Endothelial cell of umbilical vein (primary cell): ENCODE measurements around the gene KRTAP5-1. TPM values are rescaled to one million over a fixed set of nuclear protein-coding genes. Genes with fewer than 3 reads are reported as not detected.
"Not testable (repeated sequence)": the region's sequence is repeated elsewhere in the genome, so short reads cannot be mapped to it uniquely, and the experiment has no call there.

Experiments
- BruUV-seq: library from RNA; stranded (reverse); fragments of 400-500 nt; replicated peaks from 2 replicates; lab custom pipeline; 2021; lab: Mats Ljungman, UMichigan
- CTCF ChIA-PET: fragments of 300-600, 350-600 bp; sonication (Branson Sonifier 250); formaldehyde crosslinking; loops from one replicate; lab custom pipeline; 2021; ENCODE audit warnings: antibody characterized with exemption, inconsistent platforms; lab: Charles Lee
- POLR2A ChIA-PET: fragments of 300-600, 350-600 bp; sonication (Branson Sonifier 250); formaldehyde crosslinking; loops from one replicate; lab custom pipeline; 2021; ENCODE audit warnings: antibody characterized with exemption, inconsistent platforms; lab: Charles Lee
- DNase-seq: peaks from one replicate; pipeline ENCODE4 v3.0.0-alpha.2; 2011; ENCODE audit warnings: low read depth, low spot score
- FAIRE-seq: peaks from 2 replicates; lab custom pipeline; 2011; peaks lifted over from hg19 to GRCh38; lab: Jason Lieb, UNC
- H2AFZ ChIP-seq: 2 replicates; pipeline ENCODE4 v1.6.0; 2012; ENCODE audit warnings: low read depth, low read length, control low read depth, inconsistent platforms
- H3K27ac ChIP-seq: 2 replicates; pipeline ENCODE4 v1.5.1; 2011; ENCODE audit warnings: low read depth, mild to moderate bottlenecking, control low read depth, low read length, moderate library complexity; ENCODE audit not compliant: insufficient read depth
- H3K27me3 ChIP-seq, 2 experiments: 2 replicates each; pipeline versions ENCODE4 v1.6.0 to v1.6.1; 2011; ENCODE audit warnings: low read length in 2 of 2, mixed read lengths in 1 of 2; ENCODE audit not compliant: control insufficient read depth in 2 of 2, insufficient read depth in 2 of 2
- H3K36me3 ChIP-seq, 2 experiments: 2 replicates in 1 of 2; 3 replicates in 1 of 2; pipeline ENCODE4 v1.5.1; 2011; ENCODE audit warnings: low read length in 2 of 2, mild to moderate bottlenecking in 1 of 2, moderate library complexity in 1 of 2; ENCODE audit not compliant: control insufficient read depth in 2 of 2, insufficient read depth in 2 of 2; ENCODE audit errors: extremely low read depth in 1 of 2
- H3K4me1 ChIP-seq: 3 replicates; pipeline ENCODE4 v1.5.1; 2011; ENCODE audit warnings: mild to moderate bottlenecking, low read length; ENCODE audit not compliant: control insufficient read depth, insufficient read depth; ENCODE audit errors: extremely low read depth
- H3K4me2 ChIP-seq: 2 replicates; pipeline ENCODE4 v1.6.1; 2011; ENCODE audit warnings: low read length, control low read depth, mixed read lengths; ENCODE audit not compliant: insufficient read depth
- H3K4me3 ChIP-seq, 3 experiments: fragments of 200-600 bp in 1 of 3; sonication (generic), shearing (Covaris generic) in 1 of 3; replicated peaks in 1 of 3; 2 replicates each; pipeline ENCODE4 v1.5.1; 2011 to 2016; ENCODE audit warnings: control low read depth in 3 of 3, low read length in 3 of 3, mild to moderate bottlenecking in 2 of 3, inconsistent platforms in 1 of 3, low read depth in 1 of 3, moderate library complexity in 1 of 3; ENCODE audit not compliant: insufficient read depth in 1 of 3
- H3K79me2 ChIP-seq: 2 replicates; pipeline ENCODE4 v1.6.0; 2012; ENCODE audit warnings: low read length, inconsistent platforms; ENCODE audit not compliant: control insufficient read depth, insufficient read depth
- H3K9ac ChIP-seq: replicated peaks from 2 replicates; pipeline ENCODE3; 2011; ENCODE audit warnings: low read length, control low read depth; ENCODE audit not compliant: insufficient read depth; ENCODE audit errors: extremely low read depth
- H3K9me1 ChIP-seq: replicated peaks from 3 replicates; pipeline ENCODE4 v1.6.0; 2011; ENCODE audit warnings: mild to moderate bottlenecking, low read length; ENCODE audit not compliant: control insufficient read depth, insufficient read depth; ENCODE audit errors: extremely low read depth
- H3K9me3 ChIP-seq: replicated peaks from 2 replicates; pipeline ENCODE4 v1.5.1; 2012; ENCODE audit warnings: low read length, inconsistent platforms; ENCODE audit not compliant: control insufficient read depth, insufficient read depth
- H4K20me1 ChIP-seq: replicated peaks from 2 replicates; pipeline ENCODE3; 2011; ENCODE audit warnings: mild to moderate bottlenecking, low read length; ENCODE audit not compliant: control insufficient read depth, insufficient read depth; ENCODE audit errors: extremely low read depth
- EZH2 ChIP-seq: IDR thresholded peaks from 2 replicates; pipeline ENCODE4 v1.6.1; 2012; ENCODE audit warnings: borderline replicate concordance, low read depth, mild to moderate bottlenecking, moderate library complexity, low read length, inconsistent platforms; ENCODE audit not compliant: severe bottlenecking
- FOS ChIP-seq: IDR thresholded peaks from 2 replicates; pipeline ENCODE4 v1.6.1; 2011; ENCODE audit warnings: mild to moderate bottlenecking, low read length, moderate library complexity, borderline replicate concordance; ENCODE audit not compliant: insufficient read depth
- GATA2 ChIP-seq: IDR thresholded peaks from 2 replicates; pipeline ENCODE4 v1.7.0; 2011; ENCODE audit warnings: low read depth, mild to moderate bottlenecking, moderate library complexity, mixed read lengths, low read length; ENCODE audit not compliant: insufficient read length, insufficient read depth
- JUN ChIP-seq: IDR thresholded peaks from 2 replicates; pipeline ENCODE4 v1.6.1; 2011; ENCODE audit warnings: borderline replicate concordance, low read depth; ENCODE audit not compliant: insufficient read length, insufficient read depth
- MAX ChIP-seq: IDR thresholded peaks from 2 replicates; pipeline ENCODE4 v1.6.1; 2011; ENCODE audit not compliant: insufficient read depth, insufficient read length
- MYC ChIP-seq: IDR thresholded peaks from one replicate; pipeline ENCODE4 v1.6.1; 2011; ENCODE audit warnings: mild to moderate bottlenecking, low read depth, low read length
- POLR2A ChIP-seq: IDR thresholded peaks from 2 replicates; pipeline ENCODE4 v1.6.1; 2012; ENCODE audit warnings: low read depth, mild to moderate bottlenecking, control low read depth, low read length
- POLR2AphosphoS5 ChIP-seq: IDR thresholded peaks from 2 replicates; pipeline ENCODE4 v1.6.1; 2012; ENCODE audit warnings: low read depth, mild to moderate bottlenecking, control low read depth, low read length, moderate library complexity; ENCODE audit not compliant: insufficient read depth
- dilution Hi-C: fragments of 300-500 bp; cut with MboI; formaldehyde crosslinking; loops from one replicate; pipeline ENCODE4 v1.15.0; 2019; ENCODE audit warnings: low sequenced_read_pairs; ENCODE audit not compliant: extremely low pct_ligation_motif_present
- intact Hi-C: fragments of 100-400 bp; cut with micrococcal nuclease; formaldehyde crosslinking; loops from one replicate; pipeline ENCODE4 v1.10.0; 2022
- polyA plus RNA-seq, 4 experiments: library from polyadenylated mRNA; depleted of rRNA in 3 of 4; stranded (reverse) in 3 of 4; unstranded in 1 of 4; fragments of >200 nt; gene quantifications; 2 replicates each; pipeline versions ENCODE4 v1.2.1 to v1.2.3, GENCODE V29; 2011 to 2012; ENCODE audit warnings: missing spikeins in 1 of 4
- total RNA-seq: library from RNA; stranded (reverse); gene quantifications from 2 replicates; pipeline ENCODE4 v1.2.3, GENCODE V29; 2021
- TF ChIP-seq, protein P1 (sequence below), 2 donors: IDR thresholded peaks; 1 replicate in 1 of 2; 2 replicates in 1 of 2; pipeline ENCODE4 v1.5.1; 2011; ENCODE audit warnings: low read length in 2 of 2, mild to moderate bottlenecking in 2 of 2, moderate library complexity in 2 of 2, control low read depth in 1 of 2, inconsistent platforms in 1 of 2, low read depth in 1 of 2; ENCODE audit not compliant: insufficient read depth in 1 of 2; ENCODE audit errors: extremely low read depth in 1 of 2

The KRTAP5-1 gene
- total and polyA plus RNA-seq, 2 donors (not counting 3 experiments of a cell fraction or from before 2014, with no cell fraction given) = not detected

DNA sequence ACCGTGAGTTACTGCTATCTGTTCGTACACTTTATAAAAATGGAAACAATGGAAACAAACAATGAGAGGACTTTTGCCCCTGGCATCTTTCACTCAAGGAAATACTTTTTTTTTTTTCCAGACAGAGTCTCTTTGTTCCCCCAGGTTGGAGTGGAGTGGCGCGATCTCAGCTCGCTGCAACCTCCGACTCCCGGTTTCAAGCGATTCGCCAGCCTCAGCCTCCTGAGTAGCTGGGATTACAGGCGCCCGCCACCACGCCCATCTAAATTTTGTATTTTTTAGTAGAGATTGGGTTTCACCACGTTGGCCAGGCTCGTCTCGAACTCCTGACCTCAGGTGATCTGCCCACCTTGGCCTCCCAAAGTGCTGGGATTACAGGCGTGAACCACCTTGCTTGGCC lies 9.3 kb downstream of the KRTAP5-1 start:
- H3K36me3 ChIP-seq, BruUV-seq, H3K4me3 ChIP-seq, H3K9me3 ChIP-seq, H3K27ac ChIP-seq, H3K4me2 ChIP-seq, FAIRE-seq, dilution Hi-C loops, H3K4me1 ChIP-seq, H2AFZ ChIP-seq, DNase-seq, H3K9ac ChIP-seq, H3K9me1 ChIP-seq, H4K20me1 ChIP-seq, H3K79me2 ChIP-seq, POLR2A ChIA-PET: not testable (repeated sequence)
- CTCF ChIA-PET = interaction anchor here (1.3 to 7.6 kb wide), 6 partner anchors 11 to 444 kb away, joined by 3 to 313 read pairs (median 33); partner anchors contain the start of gene KRTAP5-2
- intact Hi-C loops = loop anchor here (2.0 to 10.0 kb wide), 2 partner anchors 271 to 373 kb away; partner anchors contain the start of gene TOLLIP
- H3K27me3 ChIP-seq = peaks cover 10 to 16% of the 10 kb centered on the region in 2 experiments

DNA sequence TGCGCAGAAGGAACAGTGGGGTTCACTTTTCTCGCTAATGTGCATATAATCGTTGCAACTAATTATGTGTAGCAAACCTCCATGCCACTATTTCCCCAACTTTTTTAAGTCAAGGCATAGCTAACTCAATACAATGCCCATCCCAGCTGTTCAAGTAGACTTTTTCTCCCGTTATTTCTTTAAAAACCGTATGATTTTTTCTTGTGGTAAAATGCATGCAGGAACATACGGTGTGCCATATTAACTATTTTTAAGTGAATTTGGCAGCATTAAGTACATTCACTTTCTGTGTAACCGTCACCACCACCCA lies 10.2 kb downstream of the KRTAP5-1 start:
- CTCF ChIA-PET = interaction anchor here (0.5 to 7.6 kb wide), 55 partner anchors 10 to 520 kb away, joined by 3 to 313 read pairs (median 4); partner anchors contain the start of genes KRTAP5-1, KRTAP5-2 and KRTAP5-4
- no peak for TF ChIP-seq GATA2
- no peak for TF ChIP-seq MAX
- TF ChIP-seq JUN = no peak
- no peak for TF ChIP-seq EZH2
- TF ChIP-seq MYC = no peak
- TF ChIP-seq FOS = no peak
- no peak for TF ChIP-seq POLR2AphosphoS5
- TF ChIP-seq, protein P1, sequence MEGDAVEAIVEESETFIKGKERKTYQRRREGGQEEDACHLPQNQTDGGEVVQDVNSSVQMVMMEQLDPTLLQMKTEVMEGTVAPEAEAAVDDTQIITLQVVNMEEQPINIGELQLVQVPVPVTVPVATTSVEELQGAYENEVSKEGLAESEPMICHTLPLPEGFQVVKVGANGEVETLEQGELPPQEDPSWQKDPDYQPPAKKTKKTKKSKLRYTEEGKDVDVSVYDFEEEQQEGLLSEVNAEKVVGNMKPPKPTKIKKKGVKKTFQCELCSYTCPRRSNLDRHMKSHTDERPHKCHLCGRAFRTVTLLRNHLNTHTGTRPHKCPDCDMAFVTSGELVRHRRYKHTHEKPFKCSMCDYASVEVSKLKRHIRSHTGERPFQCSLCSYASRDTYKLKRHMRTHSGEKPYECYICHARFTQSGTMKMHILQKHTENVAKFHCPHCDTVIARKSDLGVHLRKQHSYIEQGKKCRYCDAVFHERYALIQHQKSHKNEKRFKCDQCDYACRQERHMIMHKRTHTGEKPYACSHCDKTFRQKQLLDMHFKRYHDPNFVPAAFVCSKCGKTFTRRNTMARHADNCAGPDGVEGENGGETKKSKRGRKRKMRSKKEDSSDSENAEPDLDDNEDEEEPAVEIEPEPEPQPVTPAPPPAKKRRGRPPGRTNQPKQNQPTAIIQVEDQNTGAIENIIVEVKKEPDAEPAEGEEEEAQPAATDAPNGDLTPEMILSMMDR (IDR thresholded peaks at IDR 0.05; ENCODE audit: extremely low read depth in 1 of 2, insufficient read depth in 1 of 2, low read depth in 1 of 2, low read length in 2 of 2) = no peak
- no peak for TF ChIP-seq POLR2A
- Histone ChIP-seq H3K4me2 (no peak overlapping the region), H3K4me1 (peaks cover 5% of the 10 kb centered on the region), H3K9me1 (no peaks in the 10 kb centered on the region), H4K20me1 (no peaks in the 10 kb centered on the region), H3K4me3 (no peak overlapping the region), H3K36me3 (no peaks in the 10 kb centered on the region), H3K79me2 (no peaks in the 10 kb centered on the region), H2AFZ (no peak overlapping the region), H3K27me3 (peaks cover 10 to 16% of the 10 kb centered on the region in 2 experiments), H3K27ac (no peak overlapping the region), H3K9me3 (no peaks in the 10 kb centered on the region), H3K9ac (no peak overlapping the region)
- no peak for FAIRE-seq
- POLR2A ChIA-PET = interaction anchor here (0.6 kb wide), 1 partner anchor 10 kb away, joined by 13 read pairs; the partner anchor contains the start of gene KRTAP5-1
- BruUV-seq = no TSS peak
- dilution Hi-C loops (no loop called here), intact Hi-C loops (loop anchor here (1.0 to 10.0 kb wide), 6 partner anchors 29 to 372 kb away; partner anchors contain the start of gene TOLLIP)
- DNase-seq = no peak
